Measurements from ENCODE around the gene HEBP1.

HEBP1 gene

GRCh38 chr12:12993367-12993766, 6.7 kb downstream of the HEBP1 start:
- peaks cover 1% of the 10 kb centered on the region; the same call in 1 of the 2 replicates for H3K27me3 ChIP-seq (replicated peaks; ENCODE audit: control insufficient read depth, insufficient read depth, low read length)
- DNase-seq (ENCODE audit: extremely low read depth, insufficient read length), result no peak
- H3K36me3 ChIP-seq (ENCODE audit: control insufficient read depth, insufficient read depth, low read length), result no peaks in the 10 kb centered on the region
- no peak overlapping the region for H3K4me3 ChIP-seq (replicated peaks; ENCODE audit: low read depth, low read length)
- TF ChIP-seq, protein P1, sequence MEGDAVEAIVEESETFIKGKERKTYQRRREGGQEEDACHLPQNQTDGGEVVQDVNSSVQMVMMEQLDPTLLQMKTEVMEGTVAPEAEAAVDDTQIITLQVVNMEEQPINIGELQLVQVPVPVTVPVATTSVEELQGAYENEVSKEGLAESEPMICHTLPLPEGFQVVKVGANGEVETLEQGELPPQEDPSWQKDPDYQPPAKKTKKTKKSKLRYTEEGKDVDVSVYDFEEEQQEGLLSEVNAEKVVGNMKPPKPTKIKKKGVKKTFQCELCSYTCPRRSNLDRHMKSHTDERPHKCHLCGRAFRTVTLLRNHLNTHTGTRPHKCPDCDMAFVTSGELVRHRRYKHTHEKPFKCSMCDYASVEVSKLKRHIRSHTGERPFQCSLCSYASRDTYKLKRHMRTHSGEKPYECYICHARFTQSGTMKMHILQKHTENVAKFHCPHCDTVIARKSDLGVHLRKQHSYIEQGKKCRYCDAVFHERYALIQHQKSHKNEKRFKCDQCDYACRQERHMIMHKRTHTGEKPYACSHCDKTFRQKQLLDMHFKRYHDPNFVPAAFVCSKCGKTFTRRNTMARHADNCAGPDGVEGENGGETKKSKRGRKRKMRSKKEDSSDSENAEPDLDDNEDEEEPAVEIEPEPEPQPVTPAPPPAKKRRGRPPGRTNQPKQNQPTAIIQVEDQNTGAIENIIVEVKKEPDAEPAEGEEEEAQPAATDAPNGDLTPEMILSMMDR (IDR thresholded peaks at IDR 0.05; ENCODE audit: insufficient read depth, low read length, poor library complexity, severe bottlenecking), result no peak

- no peak for DNase-seq (ENCODE audit: extremely low read depth, insufficient read length)
- H3K36me3 ChIP-seq (ENCODE audit: control insufficient read depth, insufficient read depth, low read length), result no peaks in the 10 kb centered on the region
- H3K4me3 ChIP-seq (replicated peaks; ENCODE audit: low read depth, low read length), result no peak overlapping the region
- peaks cover 1% of the 10 kb centered on the region; the same call in 1 of the 2 replicates for H3K27me3 ChIP-seq (replicated peaks; ENCODE audit: control insufficient read depth, insufficient read depth, low read length)
- TF ChIP-seq, protein P1 (IDR thresholded peaks at IDR 0.05; ENCODE audit: insufficient read depth, low read length, poor library complexity, severe bottlenecking), result no peak
Measured at GRCh38 chr12:12992418-12993130, 7.5 kb downstream of the HEBP1 start.

DNA sequence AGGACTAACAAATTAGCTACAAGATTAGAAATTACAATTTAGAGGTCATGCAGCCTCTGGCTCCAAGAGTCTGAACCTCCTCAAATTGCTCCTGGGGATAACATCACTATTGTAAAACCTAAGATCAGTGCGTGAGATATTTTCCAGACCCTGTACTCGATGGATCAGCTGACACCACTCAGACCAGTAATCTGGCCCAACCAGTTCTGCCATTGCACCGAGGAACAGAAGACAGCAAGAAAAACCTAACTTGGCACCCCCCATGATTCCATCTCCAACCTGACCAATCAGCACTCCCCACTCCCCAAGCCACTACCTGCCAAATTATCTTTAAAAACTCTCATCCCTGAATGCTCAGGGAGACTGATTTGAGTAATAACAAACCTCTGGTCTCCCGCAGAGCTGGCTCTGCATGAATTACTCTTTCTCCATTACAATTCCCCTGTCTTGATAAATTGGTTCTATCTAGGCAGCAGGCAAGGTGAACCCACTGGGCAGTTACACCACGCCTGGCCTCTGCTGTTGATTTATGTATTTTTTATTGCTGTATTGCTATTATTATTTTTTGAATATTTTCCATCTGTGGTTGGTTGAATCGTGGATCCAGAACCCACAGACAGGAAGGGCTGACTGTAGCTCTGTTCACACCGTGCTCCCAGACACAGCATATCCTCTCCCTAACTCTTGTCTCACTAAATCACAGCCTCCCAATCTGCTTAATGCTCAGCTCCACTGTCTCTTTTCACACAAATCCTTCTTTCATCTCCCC, 9.2 kb downstream of the HEBP1 start:
- Histone ChIP-seq H3K27me3 (replicated peaks; ENCODE audit: control insufficient read depth, insufficient read depth, low read length) (peaks cover 1% of the 10 kb centered on the region), H3K4me3 (replicated peaks; ENCODE audit: low read depth, low read length) (no peak overlapping the region), H3K36me3 (ENCODE audit: control insufficient read depth, insufficient read depth, low read length) (no peaks in the 10 kb centered on the region)
- TF ChIP-seq, protein P1 (IDR thresholded peaks at IDR 0.05; ENCODE audit: insufficient read depth, low read length, poor library complexity, severe bottlenecking), result no peak
- no peak for DNase-seq (ENCODE audit: extremely low read depth, insufficient read length)

GRCh38 chr12:12987421-12987820, 12.6 kb downstream of the HEBP1 start:
- Histone ChIP-seq H3K27me3 (replicated peaks; ENCODE audit: control insufficient read depth, insufficient read depth, low read length) (no peaks in the 10 kb centered on the region; the same call in none of the 2 replicates), H3K4me3 (replicated peaks; ENCODE audit: low read depth, low read length) (no peak overlapping the region), H3K36me3 (ENCODE audit: control insufficient read depth, insufficient read depth, low read length) (no peaks in the 10 kb centered on the region)
- no peak for DNase-seq (ENCODE audit: extremely low read depth, insufficient read length)
- TF ChIP-seq, protein P1 (IDR thresholded peaks at IDR 0.05; ENCODE audit: insufficient read depth, low read length, poor library complexity, severe bottlenecking), result no peak

- DNase-seq (ENCODE audit: extremely low read depth, insufficient read length), result no peak
- no peaks in the 10 kb centered on the region; the same call in none of the 2 replicates for H3K27me3 ChIP-seq (replicated peaks; ENCODE audit: control insufficient read depth, insufficient read depth, low read length)
- no peaks in the 10 kb centered on the region for H3K36me3 ChIP-seq (ENCODE audit: control insufficient read depth, insufficient read depth, low read length)
- no peak overlapping the region for H3K4me3 ChIP-seq (replicated peaks; ENCODE audit: low read depth, low read length)
- TF ChIP-seq, protein P1 (IDR thresholded peaks at IDR 0.05; ENCODE audit: insufficient read depth, low read length, poor library complexity, severe bottlenecking), result no peak
Measured at GRCh38 chr12:12986775-12987331, 13.2 kb downstream of the HEBP1 start.

All from GM06990 (cell line).